ENCODE results near the gene EIF2S3.

DNA sequence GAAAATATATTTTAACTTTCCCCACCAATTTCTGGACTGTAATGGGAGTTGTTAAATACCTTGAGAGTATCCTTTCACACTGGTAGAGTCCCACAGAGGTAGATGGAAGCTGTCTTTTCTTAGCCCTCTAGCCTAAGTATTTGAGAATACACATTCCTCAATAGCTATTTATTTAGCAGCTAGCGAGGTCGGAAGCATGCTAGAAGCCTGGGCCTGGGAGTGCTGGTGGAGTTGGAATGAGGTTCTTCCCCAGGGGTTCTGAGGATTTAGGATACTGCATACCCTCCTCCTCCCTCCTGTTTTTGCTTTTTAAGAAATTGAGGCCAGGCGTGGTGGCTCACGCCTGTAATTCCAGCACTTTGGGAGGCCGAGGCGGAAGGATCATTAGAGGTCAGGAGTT, 26.8 kb upstream of the EIF2S3 start:
- TF ChIP-seq ZBTB33 (CRISPR knock-in tag; IDR thresholded peaks at IDR 0.05) (no peak), POLR2A (IDR thresholded peaks at IDR 0.05; ENCODE audit: insufficient read depth in 1 of 2, low read depth in 2 of 2, low read length in 2 of 2) (no peak), BORCS8-MEF2B (CRISPR knock-in tag; IDR thresholded peaks at IDR 0.05) (no peak), CTCF (CRISPR knock-in tag; IDR thresholded peaks at IDR 0.05) (no peak), EP300 (IDR thresholded peaks at IDR 0.05; ENCODE audit: low read depth in 2 of 2, low read length in 2 of 2) (no peak), EP300 (CRISPR knock-in tag; IDR thresholded peaks at IDR 0.05; ENCODE audit: borderline replicate concordance) (no peak), CHD4 (IDR thresholded peaks at IDR 0.05; ENCODE audit: borderline replicate concordance, low read length) (no peak), ZBTB46 (CRISPR knock-in tag; IDR thresholded peaks at IDR 0.05; ENCODE audit: borderline replicate concordance) (no peak), SKI (IDR thresholded peaks at IDR 0.05; ENCODE audit: partially characterized antibody) (no peak), RFX5 (IDR thresholded peaks at IDR 0.05; ENCODE audit: low read depth, low read length) (no peak), ZKSCAN1 (IDR thresholded peaks at IDR 0.05; ENCODE audit: low read length) (no peak), USF2 (IDR thresholded peaks at IDR 0.05; ENCODE audit: low read depth, low read length) (no peak), USF2 (CRISPR knock-in tag; IDR thresholded peaks at IDR 0.05; ENCODE audit: borderline replicate concordance) (no peak), ZNF775 (CRISPR knock-in tag; IDR thresholded peaks at IDR 0.05; ENCODE audit: borderline replicate concordance) (no peak)
